ENCODE data around the gene SLC38A6. TPM values are rescaled to one million over a fixed set of nuclear protein-coding genes. Genes with fewer than 3 reads are reported as not detected.

Gene SLC38A6
- total and polyA plus RNA-seq, 5 donors, result 5.4 to 9.1 (median 6.1) TPM

GRCh38 chr14:61031026-61031425, 50.0 kb downstream of the SLC38A6 start:
- H3K27ac ChIP-seq (ENCODE audit: low read length), result no peak overlapping the region
- no peaks in the 10 kb centered on the region for H3K9me3 ChIP-seq (ENCODE audit: control insufficient read depth, low read length)
- no peaks in the 10 kb centered on the region for H3K27me3 ChIP-seq (ENCODE audit: control insufficient read depth, insufficient read depth)
- ATAC-seq, result no peak
- no peaks in the 10 kb centered on the region for H3K4me1 ChIP-seq (ENCODE audit: control insufficient read depth, insufficient read depth, low read length)
- no peak overlapping the region for H3K4me3 ChIP-seq (ENCODE audit: low read length)
- intact Hi-C loops (cut with DNase I), result no loop called here
- no peak for DNase-seq

GRCh38 chr14:61033054-61033453, 52.0 kb downstream of the SLC38A6 start:
- DNase-seq, result no peak
- Histone ChIP-seq H3K27me3 (ENCODE audit: control insufficient read depth, insufficient read depth) (no peaks in the 10 kb centered on the region), H3K9me3 (ENCODE audit: control insufficient read depth, low read length) (no peaks in the 10 kb centered on the region), H3K4me3 (ENCODE audit: low read length) (no peak overlapping the region), H3K4me1 (ENCODE audit: control insufficient read depth, insufficient read depth, low read length) (no peaks in the 10 kb centered on the region), H3K27ac (ENCODE audit: low read length) (no peak overlapping the region)
- ATAC-seq, result no peak
- 90% methylated on average over 3 of the region's 3 CpGs for WGBS
- intact Hi-C loops (cut with DNase I), result no loop called here

GRCh38 chr14:61033855-61034254, 52.8 kb downstream of the SLC38A6 start:
- no peak for DNase-seq
- intact Hi-C loops (cut with DNase I), result no loop called here
- no peak overlapping the region for H3K27ac ChIP-seq (ENCODE audit: low read length)
- H3K27me3 ChIP-seq (ENCODE audit: control insufficient read depth, insufficient read depth), result no peaks in the 10 kb centered on the region
- no peaks in the 10 kb centered on the region for H3K4me1 ChIP-seq (ENCODE audit: control insufficient read depth, insufficient read depth, low read length)
- ATAC-seq, result no peak
- no peaks in the 10 kb centered on the region for H3K9me3 ChIP-seq (ENCODE audit: control insufficient read depth, low read length)
- H3K4me3 ChIP-seq (ENCODE audit: low read length), result no peak overlapping the region

- Histone ChIP-seq H3K27me3 (ENCODE audit: control insufficient read depth, insufficient read depth) (no peaks in the 10 kb centered on the region), H3K27ac (ENCODE audit: low read length) (no peak overlapping the region), H3K9me3 (ENCODE audit: control insufficient read depth, low read length) (no peaks in the 10 kb centered on the region), H3K4me1 (ENCODE audit: control insufficient read depth, insufficient read depth, low read length) (no peaks in the 10 kb centered on the region), H3K4me3 (ENCODE audit: low read length) (no peak overlapping the region)
- DNase-seq, result no peak
- ATAC-seq, result no peak
- intact Hi-C loops (cut with DNase I), result no loop called here
- 62% methylated on average over 4 of the region's 4 CpGs for WGBS
These were observed 53.5 kb downstream of the SLC38A6 start for GRCh38 chr14:61034416-61035120.

- no peak overlapping the region for H3K4me3 ChIP-seq (ENCODE audit: low read length)
- WGBS, result 94% methylated on average over 3 of the region's 3 CpGs
- no peaks in the 10 kb centered on the region for H3K4me1 ChIP-seq (ENCODE audit: control insufficient read depth, insufficient read depth, low read length)
- no peak overlapping the region for H3K27ac ChIP-seq (ENCODE audit: low read length)
- DNase-seq (no peak), ATAC-seq (no peak)
- intact Hi-C loops (cut with DNase I), result no loop called here
- no peaks in the 10 kb centered on the region for H3K27me3 ChIP-seq (ENCODE audit: control insufficient read depth, insufficient read depth)
- H3K9me3 ChIP-seq (ENCODE audit: control insufficient read depth, low read length), result no peaks in the 10 kb centered on the region
These were observed 56.2 kb downstream of the SLC38A6 start for GRCh38 chr14:61037215-61037614.

GRCh38 chr14:61041704-61042103, 60.7 kb downstream of the SLC38A6 start:
- ATAC-seq (no peak), DNase-seq (no peak)
- H3K9me3 ChIP-seq (ENCODE audit: control insufficient read depth, low read length), result no peaks in the 10 kb centered on the region
- no peak overlapping the region for H3K27ac ChIP-seq (ENCODE audit: low read length)
- 82% methylated on average over 3 of the region's 3 CpGs for WGBS
- H3K4me3 ChIP-seq (ENCODE audit: low read length), result no peak overlapping the region
- intact Hi-C loops (cut with DNase I), result no loop called here
- no peaks in the 10 kb centered on the region for H3K27me3 ChIP-seq (ENCODE audit: control insufficient read depth, insufficient read depth)
- H3K4me1 ChIP-seq (ENCODE audit: control insufficient read depth, insufficient read depth, low read length), result no peaks in the 10 kb centered on the region

- intact Hi-C loops (cut with DNase I), result no loop called here
- Histone ChIP-seq H3K27me3 (ENCODE audit: control insufficient read depth, insufficient read depth) (no peaks in the 10 kb centered on the region), H3K27ac (ENCODE audit: low read length) (no peak overlapping the region), H3K9me3 (ENCODE audit: control insufficient read depth, low read length) (no peaks in the 10 kb centered on the region), H3K4me1 (ENCODE audit: control insufficient read depth, insufficient read depth, low read length) (no peaks in the 10 kb centered on the region), H3K4me3 (ENCODE audit: low read length) (no peak overlapping the region)
- no peak for DNase-seq
- ATAC-seq, result no peak
These were observed 61.2 kb downstream of the SLC38A6 start for GRCh38 chr14:61042220-61042619.

GRCh38 chr14:61043506-61043905, 62.5 kb downstream of the SLC38A6 start:
- no peak overlapping the region for H3K27ac ChIP-seq (ENCODE audit: low read length)
- no peak overlapping the region for H3K4me3 ChIP-seq (ENCODE audit: low read length)
- H3K4me1 ChIP-seq (ENCODE audit: control insufficient read depth, insufficient read depth, low read length), result no peaks in the 10 kb centered on the region
- intact Hi-C loops (cut with DNase I), result no loop called here
- no peak for DNase-seq
- WGBS, result 70% methylated on average over 1 of the region's 1 CpG
- no peaks in the 10 kb centered on the region for H3K9me3 ChIP-seq (ENCODE audit: control insufficient read depth, low read length)
- ATAC-seq, result no peak
- H3K27me3 ChIP-seq (ENCODE audit: control insufficient read depth, insufficient read depth), result no peaks in the 10 kb centered on the region

GRCh38 chr14:61047021-61047420, 66.0 kb downstream of the SLC38A6 start:
- H3K27me3 ChIP-seq (ENCODE audit: control insufficient read depth, insufficient read depth), result no peaks in the 10 kb centered on the region
- H3K4me1 ChIP-seq (ENCODE audit: control insufficient read depth, insufficient read depth, low read length), result no peaks in the 10 kb centered on the region
- intact Hi-C loops (cut with DNase I), result no loop called here
- H3K4me3 ChIP-seq (ENCODE audit: low read length), result no peak overlapping the region
- ATAC-seq (no peak), DNase-seq (no peak)
- H3K27ac ChIP-seq (ENCODE audit: low read length), result no peak overlapping the region
- no peaks in the 10 kb centered on the region for H3K9me3 ChIP-seq (ENCODE audit: control insufficient read depth, low read length)

- no peaks in the 10 kb centered on the region for H3K4me1 ChIP-seq (ENCODE audit: control insufficient read depth, insufficient read depth, low read length)
- ATAC-seq (no peak), DNase-seq (no peak)
- intact Hi-C loops (cut with DNase I), result no loop called here
- no peak overlapping the region for H3K4me3 ChIP-seq (ENCODE audit: low read length)
- H3K27me3 ChIP-seq (ENCODE audit: control insufficient read depth, insufficient read depth), result no peaks in the 10 kb centered on the region
- H3K27ac ChIP-seq (ENCODE audit: low read length), result no peak overlapping the region
- H3K9me3 ChIP-seq (ENCODE audit: control insufficient read depth, low read length), result no peaks in the 10 kb centered on the region
These were observed 67.6 kb downstream of the SLC38A6 start for GRCh38 chr14:61048640-61049039.

GRCh38 chr14:61050417-61050816, 69.4 kb downstream of the SLC38A6 start:
- Histone ChIP-seq H3K9me3 (ENCODE audit: control insufficient read depth, low read length) (no peaks in the 10 kb centered on the region), H3K4me1 (ENCODE audit: control insufficient read depth, insufficient read depth, low read length) (no peaks in the 10 kb centered on the region), H3K27ac (ENCODE audit: low read length) (no peak overlapping the region), H3K4me3 (ENCODE audit: low read length) (no peak overlapping the region), H3K27me3 (ENCODE audit: control insufficient read depth, insufficient read depth) (no peaks in the 10 kb centered on the region)
- intact Hi-C loops (cut with DNase I), result no loop called here
- DNase-seq (no peak), ATAC-seq (no peak)
- 95% methylated on average over 2 of the region's 2 CpGs for WGBS

GRCh38 chr14:61051051-61051450, 70.0 kb downstream of the SLC38A6 start:
- Histone ChIP-seq H3K27me3 (ENCODE audit: control insufficient read depth, insufficient read depth) (no peaks in the 10 kb centered on the region), H3K27ac (ENCODE audit: low read length) (no peak overlapping the region), H3K4me3 (ENCODE audit: low read length) (no peak overlapping the region), H3K9me3 (ENCODE audit: control insufficient read depth, low read length) (no peaks in the 10 kb centered on the region), H3K4me1 (ENCODE audit: control insufficient read depth, insufficient read depth, low read length) (no peaks in the 10 kb centered on the region)
- 34% methylated on average over 1 of the region's 1 CpG for WGBS
- intact Hi-C loops (cut with DNase I), result no loop called here
- DNase-seq (peak; percentile 60 to 76 (median 67)), ATAC-seq (peak; percentile 55 to 90)
